ENCODE results near the gene WDFY1.

GRCh38 chr2:223868005-223868404 is 77.1 kb downstream of the WDFY1 start:
- no peak for TF ChIP-seq POLR2A (IDR thresholded peaks at IDR 0.05)
- TF ChIP-seq, protein P1, sequence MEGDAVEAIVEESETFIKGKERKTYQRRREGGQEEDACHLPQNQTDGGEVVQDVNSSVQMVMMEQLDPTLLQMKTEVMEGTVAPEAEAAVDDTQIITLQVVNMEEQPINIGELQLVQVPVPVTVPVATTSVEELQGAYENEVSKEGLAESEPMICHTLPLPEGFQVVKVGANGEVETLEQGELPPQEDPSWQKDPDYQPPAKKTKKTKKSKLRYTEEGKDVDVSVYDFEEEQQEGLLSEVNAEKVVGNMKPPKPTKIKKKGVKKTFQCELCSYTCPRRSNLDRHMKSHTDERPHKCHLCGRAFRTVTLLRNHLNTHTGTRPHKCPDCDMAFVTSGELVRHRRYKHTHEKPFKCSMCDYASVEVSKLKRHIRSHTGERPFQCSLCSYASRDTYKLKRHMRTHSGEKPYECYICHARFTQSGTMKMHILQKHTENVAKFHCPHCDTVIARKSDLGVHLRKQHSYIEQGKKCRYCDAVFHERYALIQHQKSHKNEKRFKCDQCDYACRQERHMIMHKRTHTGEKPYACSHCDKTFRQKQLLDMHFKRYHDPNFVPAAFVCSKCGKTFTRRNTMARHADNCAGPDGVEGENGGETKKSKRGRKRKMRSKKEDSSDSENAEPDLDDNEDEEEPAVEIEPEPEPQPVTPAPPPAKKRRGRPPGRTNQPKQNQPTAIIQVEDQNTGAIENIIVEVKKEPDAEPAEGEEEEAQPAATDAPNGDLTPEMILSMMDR (IDR thresholded peaks at IDR 0.05), result no peak
